Calu3 (cell line): ENCODE measurements around the gene FARS2. TPM values are rescaled to one million over a fixed set of nuclear protein-coding genes. Genes with fewer than 3 reads are reported as not detected.

Experiments
- BruUV-seq: library from RNA; stranded (reverse); fragments of 400-500 nt; replicated peaks from 2 replicates; lab custom pipeline; 2021; lab: Mats Ljungman, UMichigan
- CTCF ChIA-PET: fragments of 300-600 bp; sonication (Branson Sonifier 250); formaldehyde crosslinking; loops from one replicate; lab custom pipeline; 2022; ENCODE audit warnings: antibody characterized with exemption; lab: Charles Lee
- DNase-seq: peaks from one replicate; pipeline ENCODE4 v3.0.0; 2022
- H3K27ac Mint-ChIP-seq: one replicate; pipeline ENCODE4 v1.8.0; 2022; ENCODE audit warnings: mixed read lengths; ENCODE audit not compliant: unreplicated experiment
- H3K27me3 Mint-ChIP-seq: one replicate; pipeline ENCODE4 v1.8.0; 2022; ENCODE audit warnings: mixed read lengths; ENCODE audit not compliant: unreplicated experiment
- H3K36me3 Mint-ChIP-seq: one replicate; pipeline ENCODE4 v1.8.0; 2022; ENCODE audit warnings: mild to moderate bottlenecking, moderate library complexity, mixed read lengths; ENCODE audit not compliant: insufficient read depth, unreplicated experiment
- H3K4me1 Mint-ChIP-seq: one replicate; pipeline ENCODE4 v1.8.0; 2022; ENCODE audit warnings: mild to moderate bottlenecking, low read depth, mixed read lengths; ENCODE audit not compliant: unreplicated experiment
- H3K4me3 Mint-ChIP-seq: one replicate; pipeline ENCODE4 v1.8.0; 2022; ENCODE audit warnings: mild to moderate bottlenecking, low read depth, moderate library complexity, mixed read lengths; ENCODE audit not compliant: unreplicated experiment
- H3K9me3 Mint-ChIP-seq: one replicate; pipeline ENCODE4 v1.8.0; 2022; ENCODE audit warnings: low read depth, mixed read lengths; ENCODE audit not compliant: unreplicated experiment
- intact Hi-C: fragments of 100-400 bp; cut with micrococcal nuclease; formaldehyde crosslinking; loops from one replicate; pipeline ENCODE4 v1.10.0; 2022; ENCODE audit not compliant: unreplicated experiment
- total RNA-seq: library from RNA; stranded (reverse); gene quantifications from 2 replicates; pipeline ENCODE4 v1.2.3, GENCODE V29; 2022
- TF ChIP-seq, protein P1 (sequence below): fragments of 200-600 bp; IDR thresholded peaks from one replicate; pipeline ENCODE4 v1.8.0; 2022; ENCODE audit warnings: antibody characterized with exemption; ENCODE audit not compliant: unreplicated experiment

FARS2 gene
- total RNA-seq, 1 experiment from 2014 or later = 13.4 TPM

DNA sequence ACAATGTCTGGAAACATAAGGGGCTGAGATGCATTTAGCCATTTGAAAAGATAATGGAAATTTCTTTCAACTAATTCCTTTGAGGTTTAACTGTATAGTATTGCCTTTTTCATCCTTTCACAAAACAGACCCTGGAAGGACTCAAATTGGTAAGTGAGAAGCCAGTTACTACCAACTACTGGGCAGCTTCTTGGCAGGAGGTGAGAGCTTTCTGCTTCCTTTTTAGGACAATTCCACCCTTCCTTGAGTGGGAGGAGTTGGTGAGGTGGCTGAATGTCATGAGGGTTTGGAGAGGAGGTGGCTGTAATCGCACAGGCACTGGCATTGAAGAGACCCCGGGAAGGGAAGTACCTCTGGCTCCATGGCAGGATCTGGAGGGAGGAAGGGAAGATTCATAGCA is 404.4 kb downstream of the FARS2 start:
- CTCF ChIA-PET = no interaction called here
- BruUV-seq = no TSS peak
- Mint-ChIP-seq H3K4me1 (no peaks in the 10 kb centered on the region), H3K27ac (no peak overlapping the region), H3K4me3 (no peak overlapping the region), H3K27me3 (no peaks in the 10 kb centered on the region), H3K36me3 (no peaks in the 10 kb centered on the region), H3K9me3 (no peaks in the 10 kb centered on the region)
- no peak for DNase-seq
- intact Hi-C loops = no loop called here
- TF ChIP-seq, protein P1, sequence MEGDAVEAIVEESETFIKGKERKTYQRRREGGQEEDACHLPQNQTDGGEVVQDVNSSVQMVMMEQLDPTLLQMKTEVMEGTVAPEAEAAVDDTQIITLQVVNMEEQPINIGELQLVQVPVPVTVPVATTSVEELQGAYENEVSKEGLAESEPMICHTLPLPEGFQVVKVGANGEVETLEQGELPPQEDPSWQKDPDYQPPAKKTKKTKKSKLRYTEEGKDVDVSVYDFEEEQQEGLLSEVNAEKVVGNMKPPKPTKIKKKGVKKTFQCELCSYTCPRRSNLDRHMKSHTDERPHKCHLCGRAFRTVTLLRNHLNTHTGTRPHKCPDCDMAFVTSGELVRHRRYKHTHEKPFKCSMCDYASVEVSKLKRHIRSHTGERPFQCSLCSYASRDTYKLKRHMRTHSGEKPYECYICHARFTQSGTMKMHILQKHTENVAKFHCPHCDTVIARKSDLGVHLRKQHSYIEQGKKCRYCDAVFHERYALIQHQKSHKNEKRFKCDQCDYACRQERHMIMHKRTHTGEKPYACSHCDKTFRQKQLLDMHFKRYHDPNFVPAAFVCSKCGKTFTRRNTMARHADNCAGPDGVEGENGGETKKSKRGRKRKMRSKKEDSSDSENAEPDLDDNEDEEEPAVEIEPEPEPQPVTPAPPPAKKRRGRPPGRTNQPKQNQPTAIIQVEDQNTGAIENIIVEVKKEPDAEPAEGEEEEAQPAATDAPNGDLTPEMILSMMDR = no peak

DNA sequence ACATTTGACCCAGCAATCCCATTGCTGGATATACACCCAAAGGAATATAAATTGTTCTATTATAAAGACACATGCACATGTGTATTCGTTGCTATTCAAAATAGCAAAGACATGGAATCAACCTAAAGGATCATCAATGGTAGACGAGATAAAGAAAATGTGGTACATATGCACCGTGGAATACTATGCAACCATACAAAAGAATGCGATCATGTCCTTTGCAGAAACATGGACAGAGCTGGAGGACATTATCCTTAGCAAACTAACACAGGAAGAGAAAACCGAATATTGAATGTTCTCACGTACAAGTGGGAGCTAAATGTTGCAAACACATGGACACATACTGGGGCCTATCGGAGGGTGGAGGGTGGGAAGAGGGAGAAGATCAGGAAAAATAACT is 405.4 kb downstream of the FARS2 start:
- Mint-ChIP-seq H3K27me3 (no peaks in the 10 kb centered on the region), H3K36me3 (no peaks in the 10 kb centered on the region), H3K4me3 (no peak overlapping the region), H3K4me1 (no peaks in the 10 kb centered on the region), H3K27ac (no peak overlapping the region), H3K9me3 (no peaks in the 10 kb centered on the region)
- TF ChIP-seq, protein P1 = no peak
- no TSS peak for BruUV-seq
- no peak for DNase-seq
- intact Hi-C loops = no loop called here
- CTCF ChIA-PET = no interaction called here

DNA sequence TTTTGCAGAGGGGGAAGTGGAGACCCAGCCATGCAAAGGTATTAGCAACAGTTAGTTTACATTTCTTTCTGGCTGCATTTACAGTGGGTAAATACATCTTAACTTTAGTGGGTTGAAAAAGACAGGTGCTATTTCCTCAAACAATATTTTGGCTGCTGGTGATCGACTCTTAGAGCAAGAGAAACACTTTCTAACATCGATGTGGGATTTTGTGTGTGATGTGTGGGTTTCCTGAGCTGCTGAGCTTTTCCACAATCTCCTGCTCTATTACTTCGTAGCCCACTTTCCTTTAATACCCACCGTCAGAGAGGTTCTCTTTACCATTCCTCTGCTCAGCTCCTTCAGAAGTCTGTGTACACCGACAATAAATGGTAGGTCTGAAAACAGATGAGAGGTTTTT is 406.4 kb downstream of the FARS2 start:
- Mint-ChIP-seq H3K27me3 (no peaks in the 10 kb centered on the region), H3K4me1 (no peaks in the 10 kb centered on the region), H3K36me3 (no peaks in the 10 kb centered on the region), H3K4me3 (no peak overlapping the region), H3K27ac (no peak overlapping the region), H3K9me3 (no peaks in the 10 kb centered on the region)
- DNase-seq = no peak
- TF ChIP-seq, protein P1 = no peak
- intact Hi-C loops = no loop called here
- CTCF ChIA-PET = no interaction called here
- BruUV-seq = no TSS peak

DNA sequence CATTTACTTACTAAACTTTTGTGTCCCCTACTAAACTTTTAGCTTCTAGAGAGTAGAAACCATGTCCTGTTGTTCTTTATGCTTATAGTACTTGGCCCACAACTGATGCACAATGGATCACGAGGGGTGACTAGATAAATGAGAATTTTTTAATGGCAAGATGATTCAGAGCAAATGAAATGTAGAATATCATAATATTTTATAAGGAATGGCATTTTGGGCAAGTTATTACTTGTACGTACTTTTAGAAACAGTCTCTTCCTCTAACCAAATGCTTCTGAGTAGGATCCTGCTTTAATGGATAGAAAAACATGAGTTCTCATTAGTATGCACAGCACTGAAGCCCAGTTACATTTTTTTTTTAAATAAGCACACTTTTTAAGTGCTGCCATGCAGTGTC is 409.1 kb downstream of the FARS2 start:
- DNase-seq = no peak
- CTCF ChIA-PET = no interaction called here
- Mint-ChIP-seq H3K27me3 (no peaks in the 10 kb centered on the region), H3K9me3 (no peaks in the 10 kb centered on the region), H3K27ac (no peak overlapping the region), H3K36me3 (no peaks in the 10 kb centered on the region), H3K4me3 (no peak overlapping the region), H3K4me1 (no peaks in the 10 kb centered on the region)
- TF ChIP-seq, protein P1 = no peak
- BruUV-seq = no TSS peak
- intact Hi-C loops = no loop called here
